Ishikawa (cell line): Measurements from ENCODE around the gene SSTR3.

Experiments used
- CEBPB ChIP-seq: IDR thresholded peaks from 2 replicates; pipeline ENCODE4 v1.6.1; 2012
- CREB1 ChIP-seq: IDR thresholded peaks from 2 replicates; pipeline ENCODE4 v1.6.1; 2012; ENCODE audit warnings: low read depth
- EGR1 ChIP-seq: IDR thresholded peaks from 2 replicates; pipeline ENCODE4 v1.6.1; 2012
- EP300 ChIP-seq: IDR thresholded peaks from 2 replicates; pipeline ENCODE4 v1.6.1; 2012; ENCODE audit warnings: borderline replicate concordance
- FOXM1 ChIP-seq: IDR thresholded peaks from 2 replicates; pipeline ENCODE4 v1.6.1; 2012; ENCODE audit warnings: low read depth, borderline replicate concordance
- NFIC ChIP-seq: IDR thresholded peaks from 2 replicates; pipeline ENCODE4 v1.6.1; 2012
- RAD21 ChIP-seq: IDR thresholded peaks from 2 replicates; pipeline ENCODE4 v1.6.1; 2012; ENCODE audit warnings: low read depth
- TAF1 ChIP-seq: IDR thresholded peaks from 2 replicates; pipeline ENCODE4 v1.6.1; 2012; ENCODE audit warnings: low read depth, mild to moderate bottlenecking
- TCF12 ChIP-seq: IDR thresholded peaks from 2 replicates; pipeline ENCODE4 v1.6.1; 2012; ENCODE audit warnings: low read depth
- TEAD4 ChIP-seq: IDR thresholded peaks from 2 replicates; pipeline ENCODE4 v1.6.1; 2012
- YY1 ChIP-seq: IDR thresholded peaks from 2 replicates; pipeline ENCODE4 v1.6.1; 2012; ENCODE audit warnings: low read depth
- ZBTB7A ChIP-seq: IDR thresholded peaks from 2 replicates; pipeline ENCODE4 v1.6.1; 2012; ENCODE audit warnings: low read depth
- TF ChIP-seq, protein P1 (sequence below): IDR thresholded peaks from 2 replicates; pipeline ENCODE4 v1.6.1; 2012
- TF ChIP-seq, protein P2 (sequence below): IDR thresholded peaks from 2 replicates; pipeline ENCODE4 v1.6.1; 2012
- TF ChIP-seq, protein P3 (sequence below): IDR thresholded peaks from 2 replicates; pipeline ENCODE4 v1.6.1; 2012; ENCODE audit warnings: low read depth, mild to moderate bottlenecking

The SSTR3 gene

DNA sequence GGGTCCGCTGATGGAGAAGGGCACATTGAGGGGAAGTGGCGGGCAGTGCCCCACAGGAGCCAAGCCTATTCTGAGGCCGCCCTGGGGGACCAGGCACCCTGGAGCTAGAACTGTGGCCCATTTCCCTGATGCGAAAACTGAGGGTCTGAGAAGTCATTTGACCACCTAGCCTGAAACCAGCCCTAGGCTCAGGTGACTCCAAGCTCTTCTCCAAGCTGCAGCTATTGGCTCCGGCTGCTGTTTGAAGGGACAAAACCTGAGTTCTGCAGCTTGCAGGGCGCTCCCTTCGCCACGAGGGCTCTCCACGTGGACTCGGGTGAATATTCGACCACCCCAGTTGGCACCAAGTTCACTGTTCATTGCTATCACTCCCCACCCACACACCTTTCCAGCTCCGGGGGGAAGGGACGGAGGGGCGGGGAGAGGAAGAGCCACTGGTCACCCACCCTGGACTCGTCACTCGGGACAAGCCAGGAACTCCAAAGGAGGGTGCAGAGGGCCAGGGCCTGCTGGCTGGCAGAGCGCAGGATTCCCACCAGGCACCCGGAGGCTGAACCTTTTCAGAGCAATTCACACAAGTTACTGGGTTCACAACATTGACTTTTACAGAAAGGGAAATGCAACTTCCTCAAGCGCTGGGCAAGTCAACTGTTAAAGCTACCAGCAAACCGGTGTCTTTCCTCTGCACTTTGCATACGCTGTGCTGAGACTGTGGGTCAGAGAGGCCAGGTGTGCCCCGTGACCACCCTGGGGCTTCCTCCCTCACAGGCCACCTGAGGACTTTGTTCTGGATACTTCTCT lies 32.8 kb upstream of the SSTR3 start:
- no peak for TF ChIP-seq FOXM1
- no peak for TF ChIP-seq NFIC

DNA sequence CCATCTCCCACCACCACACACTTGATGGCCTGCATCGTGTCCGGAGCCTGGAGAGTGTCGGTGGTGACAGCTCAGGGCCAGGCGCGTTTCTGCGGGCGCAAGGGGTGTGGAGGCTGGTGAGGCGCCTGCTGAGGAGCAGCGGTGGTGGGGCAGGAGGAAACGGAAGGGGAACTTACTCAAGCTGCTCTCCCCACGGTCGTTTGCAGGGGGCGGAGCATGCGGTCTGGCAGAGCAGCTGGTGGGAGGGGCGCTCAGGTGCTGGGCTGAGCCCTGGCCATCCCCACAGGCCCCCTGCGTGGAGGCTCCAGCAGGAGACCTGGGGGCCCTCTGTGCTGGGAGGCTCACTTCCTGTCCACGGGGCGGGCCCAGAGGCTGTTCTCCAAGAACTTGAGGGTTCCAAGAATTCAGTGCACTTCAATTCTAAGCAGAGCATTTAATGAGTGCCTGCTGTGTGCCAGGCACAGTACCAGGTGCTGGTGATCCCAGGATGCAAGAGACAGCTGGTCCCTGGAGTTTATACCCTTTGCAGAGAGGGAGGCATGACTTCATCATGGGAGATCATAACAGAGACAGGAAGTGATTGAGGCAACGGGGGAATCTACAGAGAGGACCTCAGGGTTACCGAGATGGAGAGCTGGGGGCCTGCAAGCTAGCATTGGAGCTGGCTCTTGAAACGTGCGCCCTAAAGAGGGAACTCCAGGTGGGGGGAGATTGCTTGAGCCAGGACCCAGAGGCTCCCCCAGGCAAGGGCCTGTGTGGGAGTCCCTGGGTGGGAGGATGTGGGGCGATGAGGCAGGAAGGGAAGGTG lies 32.0 kb upstream of the SSTR3 start, which contains the start of gene RAC2:
TSS of gene RAC2 (minus strand) at position 156 of the 808 bp plus-strand sequence. CDS start at position 35, 121 bp downstream.
- TF ChIP-seq CREB1 (no peak), ZBTB7A (no peak), CEBPB (no peak), TEAD4 (no peak), EGR1 (no peak), FOXM1 (no peak), TCF12 (no peak), EP300 (no peak), TAF1 (no peak), YY1 (no peak), NFIC (no peak), RAD21 (no peak)
- TF ChIP-seq, protein P1, sequence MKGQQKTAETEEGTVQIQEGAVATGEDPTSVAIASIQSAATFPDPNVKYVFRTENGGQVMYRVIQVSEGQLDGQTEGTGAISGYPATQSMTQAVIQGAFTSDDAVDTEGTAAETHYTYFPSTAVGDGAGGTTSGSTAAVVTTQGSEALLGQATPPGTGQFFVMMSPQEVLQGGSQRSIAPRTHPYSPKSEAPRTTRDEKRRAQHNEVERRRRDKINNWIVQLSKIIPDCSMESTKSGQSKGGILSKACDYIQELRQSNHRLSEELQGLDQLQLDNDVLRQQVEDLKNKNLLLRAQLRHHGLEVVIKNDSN = no peak
- TF ChIP-seq, protein P2, sequence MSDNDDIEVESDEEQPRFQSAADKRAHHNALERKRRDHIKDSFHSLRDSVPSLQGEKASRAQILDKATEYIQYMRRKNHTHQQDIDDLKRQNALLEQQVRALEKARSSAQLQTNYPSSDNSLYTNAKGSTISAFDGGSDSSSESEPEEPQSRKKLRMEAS = no peak
- TF ChIP-seq, protein P3, sequence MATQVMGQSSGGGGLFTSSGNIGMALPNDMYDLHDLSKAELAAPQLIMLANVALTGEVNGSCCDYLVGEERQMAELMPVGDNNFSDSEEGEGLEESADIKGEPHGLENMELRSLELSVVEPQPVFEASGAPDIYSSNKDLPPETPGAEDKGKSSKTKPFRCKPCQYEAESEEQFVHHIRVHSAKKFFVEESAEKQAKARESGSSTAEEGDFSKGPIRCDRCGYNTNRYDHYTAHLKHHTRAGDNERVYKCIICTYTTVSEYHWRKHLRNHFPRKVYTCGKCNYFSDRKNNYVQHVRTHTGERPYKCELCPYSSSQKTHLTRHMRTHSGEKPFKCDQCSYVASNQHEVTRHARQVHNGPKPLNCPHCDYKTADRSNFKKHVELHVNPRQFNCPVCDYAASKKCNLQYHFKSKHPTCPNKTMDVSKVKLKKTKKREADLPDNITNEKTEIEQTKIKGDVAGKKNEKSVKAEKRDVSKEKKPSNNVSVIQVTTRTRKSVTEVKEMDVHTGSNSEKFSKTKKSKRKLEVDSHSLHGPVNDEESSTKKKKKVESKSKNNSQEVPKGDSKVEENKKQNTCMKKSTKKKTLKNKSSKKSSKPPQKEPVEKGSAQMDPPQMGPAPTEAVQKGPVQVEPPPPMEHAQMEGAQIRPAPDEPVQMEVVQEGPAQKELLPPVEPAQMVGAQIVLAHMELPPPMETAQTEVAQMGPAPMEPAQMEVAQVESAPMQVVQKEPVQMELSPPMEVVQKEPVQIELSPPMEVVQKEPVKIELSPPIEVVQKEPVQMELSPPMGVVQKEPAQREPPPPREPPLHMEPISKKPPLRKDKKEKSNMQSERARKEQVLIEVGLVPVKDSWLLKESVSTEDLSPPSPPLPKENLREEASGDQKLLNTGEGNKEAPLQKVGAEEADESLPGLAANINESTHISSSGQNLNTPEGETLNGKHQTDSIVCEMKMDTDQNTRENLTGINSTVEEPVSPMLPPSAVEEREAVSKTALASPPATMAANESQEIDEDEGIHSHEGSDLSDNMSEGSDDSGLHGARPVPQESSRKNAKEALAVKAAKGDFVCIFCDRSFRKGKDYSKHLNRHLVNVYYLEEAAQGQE = no peak

DNA sequence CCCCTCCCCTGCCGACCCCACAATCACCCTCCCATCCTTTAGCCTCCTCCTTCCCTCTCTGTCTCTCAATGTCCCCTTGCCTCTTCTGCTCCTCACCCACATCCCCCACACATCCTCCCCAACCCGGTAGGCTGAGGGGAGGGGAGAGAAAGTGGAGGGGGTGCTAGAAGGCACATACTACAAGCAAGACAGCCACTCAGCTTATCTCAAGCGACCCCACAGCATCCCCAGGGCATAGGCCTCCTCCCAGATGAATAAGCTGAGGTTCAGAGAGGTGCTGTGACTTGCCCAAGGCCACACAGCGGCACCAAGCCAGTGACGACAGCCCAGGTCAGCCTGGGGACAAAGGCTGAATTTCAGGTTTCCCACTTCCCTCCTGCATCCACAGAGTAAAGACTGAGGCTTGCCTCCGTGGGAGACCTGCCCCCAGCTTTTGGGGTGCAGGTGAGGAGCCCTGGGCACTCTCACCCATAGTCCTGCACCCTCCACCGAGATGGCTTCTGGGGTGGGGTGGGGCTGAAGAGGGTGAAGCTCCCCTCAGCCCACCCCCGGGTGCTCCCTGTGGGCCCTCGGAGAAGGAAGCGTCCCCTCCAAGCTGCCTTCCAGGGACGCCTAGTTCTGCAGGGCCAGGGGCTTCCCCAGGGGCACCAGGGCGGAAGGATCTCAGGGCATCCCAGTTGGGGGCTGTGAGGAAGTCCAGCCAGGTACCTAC lies 31.3 kb upstream of the SSTR3 start:
- TF ChIP-seq YY1 = no peak
- no peak for TF ChIP-seq ZBTB7A
- no peak for TF ChIP-seq TEAD4
- TF ChIP-seq CREB1 = no peak
- TF ChIP-seq, protein P1 = no peak
- TF ChIP-seq CEBPB = no peak
- TF ChIP-seq, protein P3 = no peak
- no peak for TF ChIP-seq FOXM1
- no peak for TF ChIP-seq EP300
- TF ChIP-seq RAD21 = no peak
- TF ChIP-seq, protein P2 = no peak
- TF ChIP-seq TCF12 = no peak
- TF ChIP-seq EGR1 = no peak
- TF ChIP-seq NFIC = no peak
- no peak for TF ChIP-seq TAF1

DNA sequence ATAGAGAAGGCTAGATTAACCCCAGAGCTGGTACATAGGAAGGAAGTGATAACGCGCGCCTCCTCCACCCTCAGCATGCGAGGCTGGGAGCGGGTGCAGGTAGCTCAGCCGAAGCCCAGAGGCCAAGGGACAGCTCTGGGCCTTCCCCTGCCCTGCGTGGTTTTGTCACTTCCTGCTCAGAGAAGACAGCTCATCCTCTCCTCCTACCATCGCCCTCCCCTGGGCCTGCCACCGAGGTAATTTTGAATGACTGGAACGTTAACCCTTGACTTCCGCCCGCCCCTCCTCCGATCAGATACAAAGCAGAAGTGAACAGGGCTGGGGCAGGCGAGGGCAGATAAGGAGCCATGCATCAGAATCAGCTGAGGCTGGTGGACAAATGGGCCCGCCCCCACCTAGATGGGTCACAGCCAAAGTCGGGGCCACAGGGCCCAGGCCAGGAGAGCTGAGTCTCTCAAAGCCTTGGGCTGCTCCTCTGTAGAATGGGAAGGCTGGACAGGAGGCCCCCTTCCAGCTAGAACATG lies 30.2 kb upstream of the SSTR3 start:
- TF ChIP-seq NFIC (no peak), TCF12 (no peak), FOXM1 (no peak), TEAD4 (no peak), EGR1 (no peak), TAF1 (no peak)
